ENCODE measurements around the gene ADIPOR1. TPM values are rescaled to one million over a fixed set of nuclear protein-coding genes. Genes with fewer than 3 reads are reported as not detected.
A peak's percentile ranks its signal among the peaks of the same experiment; 100 is the strongest.

ADIPOR1 gene
- total and polyA plus RNA-seq, 7 experiments from 2014 or later, result 51.9 to 93.8 (median 69.6) TPM

DNA sequence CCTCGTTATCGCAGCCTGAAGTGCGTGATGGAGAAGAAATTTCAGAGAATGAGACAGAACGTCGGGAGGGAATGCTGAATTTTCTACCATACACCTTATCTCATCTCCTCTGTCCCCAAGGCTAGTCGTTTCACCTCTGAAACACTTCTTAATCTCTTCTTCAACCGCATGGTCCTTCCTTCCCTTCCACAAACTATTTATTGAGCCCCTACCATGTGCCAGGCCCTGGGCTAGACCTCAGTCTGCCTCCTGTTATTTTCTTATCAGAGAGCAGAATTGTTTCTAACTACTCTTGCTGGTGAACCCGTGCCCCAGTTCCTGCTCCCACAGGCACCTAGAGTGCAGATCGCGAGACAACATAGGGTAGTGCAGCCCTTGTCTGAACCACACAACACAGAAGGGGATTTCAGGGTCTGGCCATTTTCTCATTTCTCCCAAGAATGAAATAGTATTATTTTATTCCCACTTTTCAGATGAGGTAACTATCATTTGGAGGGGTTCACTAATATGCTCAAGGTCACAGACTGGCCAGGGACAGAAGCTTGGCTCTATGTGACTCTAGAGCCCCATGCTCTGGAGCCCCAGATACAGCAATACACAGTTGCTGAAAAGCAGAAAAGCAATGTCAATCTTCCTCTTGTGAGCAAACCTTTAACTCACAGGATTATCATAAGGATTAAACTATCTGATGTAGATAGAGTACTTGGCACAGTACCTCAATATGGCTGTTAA lies 598 bp upstream of the ADIPOR1 start:
- Mint-ChIP-seq H3K27me3 (no peaks in the 10 kb centered on the region), H3K36me3 (peaks cover 0 to 14% (median 2%) of the 10 kb centered on the region in 5 donors), H3K4me1 (peaks cover 16 to 47% (median 44%) of the 10 kb centered on the region in 7 donors), H3K9me3 (peaks cover 0 to 2% (median 0%) of the 10 kb centered on the region in 11 donors), H3K27ac (peak overlapping the region; percentile 84 to 98 (median 95)), H3K4me3 (peak overlapping the region; percentile 76 to 97 (median 92))
- peak in 1 of 9 donors; percentile 32 for DNase-seq
- ATAC-seq, result peak; percentile 12
- Histone ChIP-seq H3K9me3 (ENCODE audit: control insufficient read depth in 2 of 3, low read length in 3 of 3) (no peaks in the 10 kb centered on the region), H3K27ac (ENCODE audit: low read depth, low read length) (peak overlapping the region; percentile 95), H3K36me3 (ENCODE audit: control insufficient read depth in 2 of 3, insufficient read depth in 3 of 3, low read length in 3 of 3) (peaks cover 0 to 32% (median 7%) of the 10 kb centered on the region in 3 experiments), H3K4me1 (ENCODE audit: control insufficient read depth in 2 of 2, insufficient read depth in 2 of 2, low read length in 2 of 2) (peaks cover 19 to 35% of the 10 kb centered on the region in 2 donors), H3K4me3 (ENCODE audit: low read length) (peak overlapping the region; percentile 84), H3K27me3 (ENCODE audit: control insufficient read depth in 2 of 2, insufficient read depth in 2 of 2, low read length in 2 of 2) (no peaks in the 10 kb centered on the region)
- POLR2A ChIA-PET, result interaction anchor here (0.6 to 2.6 kb wide), 3 partner anchors 9 to 899 kb away, joined by 3 to 10 read pairs (median 3); no protein-coding TSS in a partner anchor
- intact Hi-C loops (cut with micrococcal nuclease), result loop anchor here (1.0 to 10.0 kb wide), 14 partner anchors 9 to 1804 kb away; partner anchors contain the start of genes CYB5R1 (in 2 of the 2), KLHL12 (in 2 of the 2), PCAT6 (in 2 of the 2) and PPP1R12B (in 2 of the 2)
- CTCF ChIA-PET, result interaction anchor here (1.4 kb wide), 1 partner anchor 9 kb away, joined by 7 read pairs; no protein-coding TSS in a partner anchor

DNA sequence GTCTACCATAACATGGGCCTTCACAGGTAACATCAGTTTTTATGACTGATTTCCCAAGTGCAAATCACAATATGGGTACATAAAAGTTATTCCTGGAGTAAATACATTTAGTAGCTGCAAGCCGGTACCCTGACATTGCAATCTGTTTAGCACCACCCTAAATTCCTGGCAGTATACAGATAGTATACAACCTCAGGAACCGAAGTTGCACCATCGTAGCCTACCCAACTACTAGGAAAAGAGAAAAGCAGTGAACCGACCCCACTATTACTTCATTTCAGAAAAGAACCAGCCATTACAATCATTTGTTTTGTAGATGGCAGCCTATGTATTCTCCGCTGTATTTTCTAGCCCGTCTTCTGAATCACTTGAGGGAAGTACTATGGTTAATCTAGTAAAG lies 1.1 kb downstream of the ADIPOR1 start:
- peaks cover 0 to 6% (median 0%) of the 10 kb centered on the region in 5 donors for H3K36me3 Mint-ChIP-seq
- ATAC-seq (no peak), DNase-seq (no peak)
- peak overlapping the region; percentile 84 for H3K4me3 ChIP-seq (ENCODE audit: low read length)
- H3K4me1 Mint-ChIP-seq, result peaks cover 28 to 62% (median 59%) of the 10 kb centered on the region in 7 donors
- peak overlapping the region; percentile 95 for H3K27ac ChIP-seq (ENCODE audit: low read depth, low read length)
- no peaks in the 10 kb centered on the region for H3K27me3 Mint-ChIP-seq
- H3K9me3 Mint-ChIP-seq, result peaks cover 0 to 2% (median 0%) of the 10 kb centered on the region in 11 donors
- H3K4me1 ChIP-seq (ENCODE audit: control insufficient read depth in 2 of 2, insufficient read depth in 2 of 2, low read length in 2 of 2), result peaks cover 19 to 43% of the 10 kb centered on the region in 2 donors
- intact Hi-C loops (cut with micrococcal nuclease), result loop anchor here (5.0 to 10.0 kb wide), 3 partner anchors 192 to 1802 kb away; partner anchors contain the start of genes PPP1R12B (in 1 of the 2) and TMEM9 (in 1 of the 2)
- H3K9me3 ChIP-seq (ENCODE audit: control insufficient read depth in 2 of 3, low read length in 3 of 3), result no peaks in the 10 kb centered on the region
- peaks cover 0 to 14% (median 0%) of the 10 kb centered on the region in 3 experiments for H3K36me3 ChIP-seq (ENCODE audit: control insufficient read depth in 2 of 3, insufficient read depth in 3 of 3, low read length in 3 of 3)
- H3K27me3 ChIP-seq (ENCODE audit: control insufficient read depth in 2 of 2, insufficient read depth in 2 of 2, low read length in 2 of 2), result no peaks in the 10 kb centered on the region
- ChIA-PET CTCF (no interaction called here), POLR2A (interaction anchor here (0.9 to 1.0 kb wide), 2 partner anchors 43 to 50 kb away, joined by 4 to 5 read pairs; partner anchors contain the start of gene TMEM183A)
- peak overlapping the region; percentile 76 to 96 (median 90) for H3K4me3 Mint-ChIP-seq
- H3K27ac Mint-ChIP-seq, result peak overlapping the region; percentile 83 to 95 (median 89)

GRCh38 chr1:202954057-202954745 lies 3.9 kb downstream of the ADIPOR1 start:
- peak overlapping the region in 7 of 9 donors; percentile 3 to 76 (median 16) for H3K27ac Mint-ChIP-seq
- Histone ChIP-seq H3K27me3 (ENCODE audit: control insufficient read depth in 2 of 2, insufficient read depth in 2 of 2, low read length in 2 of 2) (no peaks in the 10 kb centered on the region), H3K9me3 (ENCODE audit: control insufficient read depth in 2 of 3, low read length in 3 of 3) (no peaks in the 10 kb centered on the region), H3K4me3 (ENCODE audit: low read length) (no peak overlapping the region), H3K27ac (ENCODE audit: low read depth, low read length) (no peak overlapping the region), H3K4me1 (ENCODE audit: control insufficient read depth in 2 of 2, insufficient read depth in 2 of 2, low read length in 2 of 2) (peaks cover 19 to 43% of the 10 kb centered on the region in 2 donors), H3K36me3 (ENCODE audit: control insufficient read depth in 2 of 3, insufficient read depth in 3 of 3, low read length in 3 of 3) (peaks cover 0 to 25% (median 0%) of the 10 kb centered on the region in 3 experiments)
- DNase-seq, result no peak
- H3K4me1 Mint-ChIP-seq, result peaks cover 33 to 71% (median 68%) of the 10 kb centered on the region in 7 donors
- peak overlapping the region in 4 of 10 donors; percentile 1 to 48 (median 14) for H3K4me3 Mint-ChIP-seq
- peaks cover 0 to 2% (median 0%) of the 10 kb centered on the region in 11 donors for H3K9me3 Mint-ChIP-seq
- ATAC-seq, result no peak
- H3K27me3 Mint-ChIP-seq, result no peaks in the 10 kb centered on the region
- ChIA-PET POLR2A (interaction anchor here (0.6 to 1.3 kb wide), 7 partner anchors 9 to 1123 kb away, joined by 3 to 6 read pairs (median 4); partner anchors contain the start of genes CYB5R1 and TMEM183A), CTCF (interaction anchor here (1.0 kb wide), 1 partner anchor 53 kb away, joined by 4 read pairs; the partner anchor contains the start of gene TMEM183A)
- peaks cover 0 to 4% (median 3%) of the 10 kb centered on the region in 5 donors for H3K36me3 Mint-ChIP-seq
- intact Hi-C loops (cut with micrococcal nuclease), result loop anchor here in 1 of 2 donors (10.0 kb wide), 2 partner anchors 189 to 1799 kb away; partner anchors contain the start of gene TMEM9

DNA sequence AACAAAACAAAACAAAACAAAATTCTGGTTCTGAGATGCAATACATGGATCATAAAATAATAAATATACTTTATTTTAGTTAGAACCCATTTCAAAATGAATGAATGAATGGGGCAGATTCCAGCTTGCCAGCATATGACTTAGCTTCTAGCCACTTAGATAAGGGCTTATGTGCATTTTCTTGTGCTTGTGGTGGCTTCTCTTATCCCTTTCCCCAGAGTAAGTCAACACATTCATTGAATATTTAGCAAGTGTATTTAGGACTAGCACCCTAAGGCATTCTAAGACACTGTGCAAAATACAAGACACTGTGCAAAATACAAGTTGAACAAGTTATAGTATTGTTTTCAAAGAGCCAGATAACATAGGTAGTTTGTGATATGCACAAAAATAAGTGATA lies 4.7 kb downstream of the ADIPOR1 start:
- DNase-seq (no peak), ATAC-seq (no peak)
- peaks cover 0 to 33% (median 0%) of the 10 kb centered on the region in 3 experiments for H3K36me3 ChIP-seq (ENCODE audit: control insufficient read depth in 2 of 3, insufficient read depth in 3 of 3, low read length in 3 of 3)
- peak overlapping the region; percentile 30 for H3K27ac ChIP-seq (ENCODE audit: low read depth, low read length)
- Mint-ChIP-seq H3K4me3 (peak overlapping the region in 1 of 10 donors; percentile 48), H3K36me3 (peaks cover 0 to 6% (median 3%) of the 10 kb centered on the region in 5 donors), H3K27ac (peak overlapping the region in 3 of 9 donors; percentile 16 to 79 (median 51)), H3K27me3 (no peaks in the 10 kb centered on the region), H3K4me1 (peaks cover 33 to 65% (median 62%) of the 10 kb centered on the region in 7 donors), H3K9me3 (no peaks in the 10 kb centered on the region)
- H3K9me3 ChIP-seq (ENCODE audit: control insufficient read depth in 2 of 3, low read length in 3 of 3), result no peaks in the 10 kb centered on the region
- H3K27me3 ChIP-seq (ENCODE audit: control insufficient read depth in 2 of 2, insufficient read depth in 2 of 2, low read length in 2 of 2), result no peaks in the 10 kb centered on the region
- POLR2A ChIA-PET, result interaction anchor here (0.8 kb wide), 1 partner anchor 54 kb away, joined by 3 read pairs; the partner anchor contains the start of gene TMEM183A
- CTCF ChIA-PET, result interaction anchor here (1.1 kb wide), 1 partner anchor 53 kb away, joined by 5 read pairs; no protein-coding TSS in a partner anchor
- H3K4me3 ChIP-seq (ENCODE audit: low read length), result no peak overlapping the region
- intact Hi-C loops (cut with micrococcal nuclease), result loop anchor here (2.0 to 10.0 kb wide), 3 partner anchors 13 to 1799 kb away; partner anchors contain the start of genes CYB5R1 (in 2 of the 2) and TMEM9 (in 1 of the 2)
- peaks cover 14 to 37% of the 10 kb centered on the region in 2 donors for H3K4me1 ChIP-seq (ENCODE audit: control insufficient read depth in 2 of 2, insufficient read depth in 2 of 2, low read length in 2 of 2)

GRCh38 chr1:202952818-202953217 lies 5.3 kb downstream of the ADIPOR1 start:
- peaks cover 0 to 37% (median 0%) of the 10 kb centered on the region in 3 experiments for H3K36me3 ChIP-seq (ENCODE audit: control insufficient read depth in 2 of 3, insufficient read depth in 3 of 3, low read length in 3 of 3)
- H3K4me1 Mint-ChIP-seq, result peaks cover 32 to 64% (median 60%) of the 10 kb centered on the region in 7 donors
- H3K27me3 Mint-ChIP-seq, result no peaks in the 10 kb centered on the region
- no peak overlapping the region for H3K4me3 ChIP-seq (ENCODE audit: low read length)
- DNase-seq, result no peak
- POLR2A ChIA-PET, result interaction anchor here (0.7 to 0.8 kb wide), 2 partner anchors 54 to 58 kb away, joined by 3 read pairs; partner anchors contain the start of gene TMEM183A
- H3K27me3 ChIP-seq (ENCODE audit: control insufficient read depth in 2 of 2, insufficient read depth in 2 of 2, low read length in 2 of 2), result no peaks in the 10 kb centered on the region
- peaks cover 0 to 10% (median 6%) of the 10 kb centered on the region in 5 donors for H3K36me3 Mint-ChIP-seq
- intact Hi-C loops (cut with micrococcal nuclease), result loop anchor here (2.0 to 10.0 kb wide), 3 partner anchors 14 to 1798 kb away; partner anchors contain the start of genes CYB5R1 (in 2 of the 2) and TMEM9 (in 1 of the 2)
- CTCF ChIA-PET, result interaction anchor here (1.1 kb wide), 1 partner anchor 53 kb away, joined by 5 read pairs; no protein-coding TSS in a partner anchor
- peak; percentile 80 for ATAC-seq
- peak overlapping the region; percentile 30 for H3K27ac ChIP-seq (ENCODE audit: low read depth, low read length)
- peak overlapping the region in 5 of 10 donors; percentile 22 to 48 (median 39) for H3K4me3 Mint-ChIP-seq
- H3K27ac Mint-ChIP-seq, result peak overlapping the region; percentile 16 to 84 (median 76)
- peaks cover 14 to 37% of the 10 kb centered on the region in 2 donors for H3K4me1 ChIP-seq (ENCODE audit: control insufficient read depth in 2 of 2, insufficient read depth in 2 of 2, low read length in 2 of 2)
- no peaks in the 10 kb centered on the region for H3K9me3 Mint-ChIP-seq
- H3K9me3 ChIP-seq (ENCODE audit: control insufficient read depth in 2 of 3, low read length in 3 of 3), result no peaks in the 10 kb centered on the region

Data from naive thymus-derived CD4-positive, alpha-beta T cell (primary cell).